T-helper 2 cell treated with Interferon-gamma antibody and Interleukin-4, amounts not matched to agents 5 μg/mL and 100 μg/mL, for 36 hours (primary cell): ENCODE measurements around the gene TMC8.

Source experiments
- DNase-seq: peaks from one replicate; pipeline ENCODE4 v3.0.0; 2021; ENCODE audit warnings: low spot score
- H3K27ac Mint-ChIP-seq: one replicate; pipeline ENCODE4 v1.8.0; 2021; ENCODE audit warnings: mild to moderate bottlenecking, mixed read lengths
- H3K27me3 Mint-ChIP-seq: one replicate; pipeline ENCODE4 v1.8.0; 2021; ENCODE audit warnings: low read depth, mixed read lengths
- H3K36me3 Mint-ChIP-seq: one replicate; pipeline ENCODE4 v1.8.0; 2021; ENCODE audit warnings: low read depth, mixed read lengths
- H3K4me1 Mint-ChIP-seq: one replicate; pipeline ENCODE4 v1.8.0; 2021; ENCODE audit warnings: low read depth, mixed read lengths
- H3K4me3 Mint-ChIP-seq: one replicate; pipeline ENCODE4 v1.8.0; 2022; ENCODE audit warnings: mild to moderate bottlenecking, moderate library complexity, mixed read lengths
- H3K9me3 Mint-ChIP-seq: one replicate; pipeline ENCODE4 v1.8.0; 2021; ENCODE audit warnings: mixed read lengths

The TMC8 gene

GRCh38 chr17:78124836-78125137 lies 5.8 kb upstream of the TMC8 start:
- peaks cover 54% of the 10 kb centered on the region for H3K4me1 Mint-ChIP-seq
- no peak for DNase-seq
- H3K36me3 Mint-ChIP-seq: peaks cover 64% of the 10 kb centered on the region
- peak overlapping the region; percentile 41 for H3K27ac Mint-ChIP-seq
- H3K9me3 Mint-ChIP-seq: no peaks in the 10 kb centered on the region
- H3K27me3 Mint-ChIP-seq: no peaks in the 10 kb centered on the region
- H3K4me3 Mint-ChIP-seq: peak overlapping the region; percentile 93

- Mint-ChIP-seq H3K9me3 (no peaks in the 10 kb centered on the region), H3K4me1 (peaks cover 58% of the 10 kb centered on the region), H3K4me3 (peak overlapping the region; percentile 93), H3K36me3 (peaks cover 62% of the 10 kb centered on the region), H3K27me3 (no peaks in the 10 kb centered on the region), H3K27ac (peak overlapping the region; percentile 41)
- no peak for DNase-seq
Measured at GRCh38 chr17:78125138-78125913, 5.2 kb upstream of the TMC8 start.

- peak overlapping the region; percentile 83 for H3K27ac Mint-ChIP-seq
- peak overlapping the region; percentile 93 for H3K4me3 Mint-ChIP-seq
- H3K9me3 Mint-ChIP-seq: no peaks in the 10 kb centered on the region
- peaks cover 62% of the 10 kb centered on the region for H3K36me3 Mint-ChIP-seq
- no peaks in the 10 kb centered on the region for H3K27me3 Mint-ChIP-seq
- no peak for DNase-seq
- H3K4me1 Mint-ChIP-seq: peaks cover 54% of the 10 kb centered on the region
Measured at GRCh38 chr17:78125976-78126894, 4.3 kb upstream of the TMC8 start.

- H3K9me3 Mint-ChIP-seq: no peaks in the 10 kb centered on the region
- H3K27me3 Mint-ChIP-seq: no peaks in the 10 kb centered on the region
- peaks cover 48% of the 10 kb centered on the region for H3K4me1 Mint-ChIP-seq
- H3K27ac Mint-ChIP-seq: peak overlapping the region; percentile 85
- no peak for DNase-seq
- peaks cover 56% of the 10 kb centered on the region for H3K36me3 Mint-ChIP-seq
- H3K4me3 Mint-ChIP-seq: peak overlapping the region; percentile 93
Measured at GRCh38 chr17:78126895-78127238, 3.7 kb upstream of the TMC8 start.

- peak overlapping the region; percentile 85 for H3K27ac Mint-ChIP-seq
- no peaks in the 10 kb centered on the region for H3K9me3 Mint-ChIP-seq
- H3K27me3 Mint-ChIP-seq: no peaks in the 10 kb centered on the region
- peak; percentile 77 for DNase-seq
- H3K4me3 Mint-ChIP-seq: peak overlapping the region; percentile 93
- H3K36me3 Mint-ChIP-seq: peaks cover 53% of the 10 kb centered on the region
- H3K4me1 Mint-ChIP-seq: peaks cover 43% of the 10 kb centered on the region
Measured at GRCh38 chr17:78127239-78127887, 3.2 kb upstream of the TMC8 start.

- Mint-ChIP-seq H3K27ac (peak overlapping the region; percentile 85), H3K27me3 (no peaks in the 10 kb centered on the region), H3K4me3 (peak overlapping the region; percentile 93), H3K36me3 (peaks cover 52% of the 10 kb centered on the region), H3K9me3 (no peaks in the 10 kb centered on the region), H3K4me1 (peaks cover 42% of the 10 kb centered on the region)
- no peak for DNase-seq
Measured at GRCh38 chr17:78127888-78128550, 2.6 kb upstream of the TMC8 start.

- DNase-seq: peak; percentile 71
- peak within 1 kb of the TSS; percentile 99 for H3K4me3 Mint-ChIP-seq
- peak within 1 kb of the TSS; percentile 100 for H3K27ac Mint-ChIP-seq
- H3K9me3 Mint-ChIP-seq: no peaks in the 10 kb centered on the region
- peaks cover 52% of the 10 kb centered on the region for H3K36me3 Mint-ChIP-seq
- no peaks in the 10 kb centered on the region for H3K27me3 Mint-ChIP-seq
- H3K4me1 Mint-ChIP-seq: peaks cover 38% of the 10 kb centered on the region
Measured at GRCh38 chr17:78128551-78129350, 1.8 kb upstream of the TMC8 start, which contains the start of gene TMC6. Gene TMC6 (minus strand): TSS chr17:78128755. CDS start chr17:78126832, 1,923 bp downstream.

GRCh38 chr17:78129351-78130089 lies 1.1 kb upstream of the TMC8 start:
- H3K4me3 Mint-ChIP-seq: peak overlapping the region; percentile 99
- H3K36me3 Mint-ChIP-seq: peaks cover 52% of the 10 kb centered on the region
- DNase-seq: no peak
- peak overlapping the region; percentile 100 for H3K27ac Mint-ChIP-seq
- H3K4me1 Mint-ChIP-seq: peaks cover 39% of the 10 kb centered on the region
- no peaks in the 10 kb centered on the region for H3K9me3 Mint-ChIP-seq
- H3K27me3 Mint-ChIP-seq: no peaks in the 10 kb centered on the region

- no peak for DNase-seq
- peak overlapping the region; percentile 100 for H3K27ac Mint-ChIP-seq
- H3K4me3 Mint-ChIP-seq: peak overlapping the region; percentile 99
- peaks cover 39% of the 10 kb centered on the region for H3K4me1 Mint-ChIP-seq
- H3K9me3 Mint-ChIP-seq: no peaks in the 10 kb centered on the region
- peaks cover 54% of the 10 kb centered on the region for H3K36me3 Mint-ChIP-seq
- no peaks in the 10 kb centered on the region for H3K27me3 Mint-ChIP-seq
Measured at GRCh38 chr17:78130090-78130436, 508 bp upstream of the TMC8 start.

- Mint-ChIP-seq H3K27me3 (no peaks in the 10 kb centered on the region), H3K9me3 (no peaks in the 10 kb centered on the region), H3K36me3 (peaks cover 61% of the 10 kb centered on the region), H3K27ac (peak overlapping the region; percentile 100), H3K4me1 (peaks cover 49% of the 10 kb centered on the region), H3K4me3 (peak overlapping the region; percentile 99)
- DNase-seq: peak; percentile 62
Measured at GRCh38 chr17:78131172-78132083, 857 bp downstream of the TMC8 start.

- H3K4me1 Mint-ChIP-seq: peaks cover 53% of the 10 kb centered on the region
- no peaks in the 10 kb centered on the region for H3K27me3 Mint-ChIP-seq
- H3K36me3 Mint-ChIP-seq: peaks cover 63% of the 10 kb centered on the region
- no peaks in the 10 kb centered on the region for H3K9me3 Mint-ChIP-seq
- DNase-seq: peak; percentile 74
- peak overlapping the region; percentile 86 for H3K4me3 Mint-ChIP-seq
- H3K27ac Mint-ChIP-seq: peak overlapping the region; percentile 78
Measured at GRCh38 chr17:78132084-78132676, 1.6 kb downstream of the TMC8 start.
